Tibial nerve (tissue), 4 donors: ENCODE results near the gene CCDC57. TPM values are rescaled to one million over a fixed set of nuclear protein-coding genes. Genes with fewer than 3 reads are reported as not detected.

Experiments used
- DNase-seq, 2 donors: peaks; one replicate each; pipeline ENCODE4 v3.0.0-alpha.2; 2019; ENCODE audit warnings: low spot score in 2 of 2
- H3K27ac ChIP-seq, 4 donors: fragments of 200-600 bp; sonication (generic) in 3 of 4; one replicate each; pipeline ENCODE4 v1.5.1; 2017 to 2019; ENCODE audit warnings: mild to moderate bottlenecking in 1 of 4
- H3K27me3 ChIP-seq, 2 donors: fragments of 200-600 bp; sonication (generic) in 1 of 2; one replicate each; pipeline versions ENCODE4 v1.5.1 to v1.6.0; 2017 to 2019
- H3K36me3 ChIP-seq, 3 donors: fragments of 200-600 bp; sonication (generic); one replicate each; pipeline ENCODE4 v1.5.1; 2018 to 2019
- H3K4me1 ChIP-seq, 4 donors: fragments of 200-600 bp; sonication (generic) in 3 of 4; one replicate each; pipeline ENCODE4 v1.5.1; 2017 to 2019
- H3K4me3 ChIP-seq, 4 donors: fragments of 200-600 bp; sonication (generic) in 3 of 4; one replicate each; pipeline ENCODE4 v1.5.1; 2017 to 2019; ENCODE audit warnings: mild to moderate bottlenecking in 1 of 4, moderate library complexity in 1 of 4
- H3K9me3 ChIP-seq, 4 donors: fragments of 200-600 bp; sonication (generic) in 3 of 4; one replicate each; pipeline ENCODE4 v1.5.1; 2017 to 2019
- CTCF ChIP-seq, 5 experiments: fragments of 200-600 bp in 3 of 5; fragments of 450-650 bp in 2 of 5; sonication (generic) in 3 of 5; IDR thresholded peaks; one replicate each; pipeline ENCODE4 v1.5.1; 2016 to 2019; ENCODE audit warnings: antibody characterized with exemption in 5 of 5, mild to moderate bottlenecking in 3 of 5, moderate library complexity in 2 of 5
- EP300 ChIP-seq, 2 donors: sonication (generic); formaldehyde crosslinking; IDR thresholded peaks; one replicate each; pipeline ENCODE4 v1.6.1; 2017; ENCODE audit warnings: antibody characterized with exemption in 2 of 2, mild to moderate bottlenecking in 1 of 2
- POLR2A ChIP-seq, 2 donors: fragments of 450-650 bp; IDR thresholded peaks; one replicate each; pipeline ENCODE4 v1.6.1; 2017; ENCODE audit warnings: antibody characterized with exemption in 2 of 2, mild to moderate bottlenecking in 2 of 2, moderate library complexity in 2 of 2
- WGBS, 2 donors: methylation state at CpG; one replicate each; pipeline ENCODE4 v1.1.5; 2018; 5-methylcytosine and 5-hydroxymethylcytosine counted together
- total RNA-seq, 4 donors: library from RNA; depleted of rRNA; stranded (reverse); fragments of >200 nt; gene quantifications; one replicate each; pipeline ENCODE4 v1.1.0, GENCODE V29; 2016

Gene CCDC57
- total RNA-seq, 4 donors from 2014 or later = 33.5 to 91.2 (median 47.9) TPM

DNA sequence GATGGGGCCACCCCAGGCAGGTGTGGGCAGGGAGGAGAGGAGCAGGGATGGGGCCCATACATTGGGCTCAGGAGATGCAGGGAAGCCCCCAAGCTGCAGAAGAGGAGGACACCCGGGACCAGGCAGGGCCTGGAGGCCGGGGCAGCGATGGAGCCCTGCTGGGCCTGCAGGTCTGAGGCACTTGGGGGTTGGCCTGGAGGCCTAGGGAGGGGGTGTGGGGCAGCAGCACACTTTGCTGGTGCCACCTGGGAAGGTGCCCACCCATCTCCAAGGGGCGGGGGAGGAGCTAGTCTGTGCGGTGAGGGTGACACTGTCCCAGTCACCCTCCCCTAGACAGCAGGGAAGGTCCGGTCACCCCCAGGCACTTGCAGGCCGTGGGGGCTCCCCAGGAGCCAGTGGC is 6.4 kb upstream of the CCDC57 start:
- no peak overlapping the region for H3K4me3 ChIP-seq
- TF ChIP-seq POLR2A (IDR thresholded peaks at IDR 0.05) = no peak
- no peak for TF ChIP-seq EP300 (IDR thresholded peaks at IDR 0.05)
- TF ChIP-seq CTCF (IDR thresholded peaks at IDR 0.05) = no peak
- WGBS, 2 donors = 72 to 86% methylated on average over 3 to 7 of the region's 7 CpGs
- peaks cover 0 to 28% (median 19%) of the 10 kb centered on the region in 4 donors for H3K4me1 ChIP-seq
- no peaks in the 10 kb centered on the region for H3K9me3 ChIP-seq
- H3K27me3 ChIP-seq = no peaks in the 10 kb centered on the region
- H3K27ac ChIP-seq = no peak overlapping the region
- no peak for DNase-seq
- H3K36me3 ChIP-seq = no peaks in the 10 kb centered on the region

DNA sequence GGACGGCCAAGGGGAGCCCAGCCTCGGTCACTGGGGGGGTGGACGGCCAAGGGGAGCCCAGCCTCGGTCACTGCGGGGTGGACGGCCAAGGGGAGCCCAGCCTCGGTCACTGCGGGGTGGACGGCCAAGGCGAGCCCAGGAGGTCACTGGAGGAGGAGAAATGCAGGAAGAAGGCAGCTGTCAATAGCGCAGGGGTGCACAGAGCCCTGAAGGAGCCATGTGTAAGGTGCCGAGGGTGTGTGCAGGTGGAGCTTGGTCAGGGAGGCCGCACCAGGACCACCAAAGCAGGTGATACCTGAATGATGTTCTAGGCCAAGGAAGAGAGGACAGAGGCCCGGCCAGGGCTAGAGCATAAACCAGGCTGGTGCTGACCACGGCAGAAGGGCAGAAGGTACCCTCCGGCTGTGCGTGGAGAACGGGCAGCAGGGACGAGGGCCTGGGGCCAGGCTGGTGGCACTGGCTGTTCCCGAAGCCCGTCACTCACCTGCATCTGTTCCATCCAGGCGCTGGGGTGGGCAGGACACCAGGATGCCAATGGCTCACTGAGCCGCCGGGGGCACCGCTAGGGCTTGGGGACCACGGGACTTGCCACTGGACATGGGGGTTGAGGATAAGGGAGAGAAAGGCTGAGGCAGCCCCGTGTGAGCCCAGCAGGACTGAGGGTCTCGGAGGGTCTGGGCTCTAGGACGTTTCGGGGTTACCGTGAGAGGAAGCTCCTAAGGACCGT is 5.9 kb upstream of the CCDC57 start:
- H3K27ac ChIP-seq = no peak overlapping the region
- no peaks in the 10 kb centered on the region for H3K9me3 ChIP-seq
- no peak for DNase-seq
- H3K36me3 ChIP-seq = no peaks in the 10 kb centered on the region
- no peak for TF ChIP-seq POLR2A (IDR thresholded peaks at IDR 0.05)
- TF ChIP-seq CTCF (IDR thresholded peaks at IDR 0.05) = no peak
- no peak for TF ChIP-seq EP300 (IDR thresholded peaks at IDR 0.05)
- H3K4me3 ChIP-seq = no peak overlapping the region
- peaks cover 0 to 34% (median 21%) of the 10 kb centered on the region in 4 donors for H3K4me1 ChIP-seq
- no peaks in the 10 kb centered on the region for H3K27me3 ChIP-seq
- 89% methylated on average over 29 to 31 of the region's 32 CpGs for WGBS, 2 donors

GRCh38 chr17:82217530-82218204 is 5.0 kb upstream of the CCDC57 start:
- Histone ChIP-seq H3K27ac (peak overlapping the region; percentile 34 to 88 (median 80)), H3K9me3 (no peaks in the 10 kb centered on the region), H3K4me3 (no peak overlapping the region), H3K27me3 (no peaks in the 10 kb centered on the region), H3K36me3 (no peaks in the 10 kb centered on the region), H3K4me1 (peaks cover 0 to 39% (median 25%) of the 10 kb centered on the region in 4 donors)
- no peak for TF ChIP-seq EP300 (IDR thresholded peaks at IDR 0.05)
- no peak for TF ChIP-seq POLR2A (IDR thresholded peaks at IDR 0.05)
- no peak for TF ChIP-seq CTCF (IDR thresholded peaks at IDR 0.05)
- DNase-seq = no peak
- WGBS, 2 donors = 56 to 60% methylated on average over 16 to 20 of the region's 21 CpGs

DNA sequence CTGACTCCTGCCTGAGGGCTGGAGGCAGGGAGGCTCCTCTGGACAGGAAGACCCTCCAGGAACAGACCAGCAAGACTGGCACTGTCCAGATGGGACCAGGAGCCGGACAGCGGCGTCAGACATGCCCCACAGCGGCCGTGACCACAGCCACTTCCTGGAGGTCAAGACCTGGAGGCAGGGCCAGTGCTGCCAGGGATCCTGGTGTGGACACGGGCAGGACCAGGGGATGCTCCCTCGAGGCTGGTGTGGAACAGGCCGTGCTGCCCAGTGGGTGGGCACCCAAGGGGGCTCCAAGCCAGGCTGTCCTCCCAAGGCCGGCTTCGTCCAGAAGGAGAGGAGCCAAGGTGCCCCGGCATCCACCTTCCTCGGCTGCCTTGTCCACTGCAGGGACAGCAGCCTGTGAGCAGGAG is 4.5 kb upstream of the CCDC57 start:
- 53 to 69% methylated on average over 7 to 8 of the region's 12 CpGs for WGBS, 2 donors
- Histone ChIP-seq H3K4me3 (no peak overlapping the region), H3K27ac (peak overlapping the region; percentile 34 to 88 (median 80))

More for the DNA sequence above, 4.5 kb upstream of the CCDC57 start:
- Histone ChIP-seq H3K27me3 (no peaks in the 10 kb centered on the region), H3K9me3 (no peaks in the 10 kb centered on the region), H3K4me1 (peaks cover 0 to 40% (median 25%) of the 10 kb centered on the region in 4 donors), H3K36me3 (no peaks in the 10 kb centered on the region)
- no peak for TF ChIP-seq CTCF (IDR thresholded peaks at IDR 0.05)
- TF ChIP-seq EP300 (IDR thresholded peaks at IDR 0.05) = no peak
- TF ChIP-seq POLR2A (IDR thresholded peaks at IDR 0.05) = no peak
- no peak for DNase-seq
